OCI-LY3 (cell line): ENCODE results near the gene PPP1R7.

ENCODE experiments used
- H2AFZ ChIP-seq: fragments of 200-600, 300-600 bp; shearing (Covaris generic); 2 replicates; pipeline ENCODE4 v1.6.0; 2014; ENCODE audit warnings: antibody characterized with exemption, low read depth, low read length
- H3K27ac ChIP-seq: fragments of 200-600, 300-600 bp; sonication (generic); 2 replicates; pipeline ENCODE4 v1.5.1; 2014; ENCODE audit warnings: mild to moderate bottlenecking, low read length, moderate library complexity, mixed read lengths
- H3K27me3 ChIP-seq: fragments of 200-600, 300-600 bp; sonication (generic); 2 replicates; pipeline ENCODE4 v1.6.1; 2014; ENCODE audit warnings: low read depth, low read length, mixed read lengths
- H3K36me3 ChIP-seq: fragments of 200-600, 300-600 bp; sonication (generic); replicated peaks from 2 replicates; pipeline ENCODE3; 2014; ENCODE audit warnings: low read depth, low read length, mixed read lengths
- H3K4me1 ChIP-seq: fragments of 300-600, 200-600 bp; sonication (generic); 2 replicates; pipeline ENCODE4 v1.6.1; 2014; ENCODE audit warnings: low read length, mixed read lengths
- H3K4me2 ChIP-seq: fragments of 200-600, 300-600 bp; sonication (generic); 2 replicates; pipeline ENCODE4 v1.6.1; 2014; ENCODE audit warnings: low read length, mixed read lengths
- H3K4me3 ChIP-seq: fragments of 300-600, 200-600 bp; sonication (generic); 2 replicates; pipeline ENCODE4 v1.5.1; 2014; ENCODE audit warnings: antibody characterized with exemption, mild to moderate bottlenecking, low read length, moderate library complexity
- H3K79me2 ChIP-seq: fragments of 300-600, 200-600 bp; shearing (Covaris generic); 2 replicates; pipeline ENCODE4 v1.6.1; 2014; ENCODE audit warnings: mild to moderate bottlenecking, low read length, mixed read lengths
- H3K9ac ChIP-seq: fragments of 300-600, 200-600 bp; shearing (Covaris generic); 2 replicates; pipeline ENCODE4 v1.6.0; 2014; ENCODE audit warnings: mild to moderate bottlenecking, low read length, moderate library complexity
- H3K9me3 ChIP-seq: fragments of 200-600, 300-600 bp; shearing (Covaris generic); 2 replicates; pipeline ENCODE4 v1.6.1; 2014; ENCODE audit warnings: low read length, mixed read lengths; ENCODE audit not compliant: insufficient read depth
- H4K20me1 ChIP-seq: fragments of 200-600, 300-600 bp; sonication (generic); 2 replicates; pipeline ENCODE4 v1.6.1; 2016; ENCODE audit warnings: low read length, mixed read lengths; ENCODE audit not compliant: insufficient read depth
- CTCF ChIP-seq: fragments of 200-600, 300-600 bp; sonication (generic); IDR thresholded peaks from 2 replicates; pipeline ENCODE4 v1.5.1; 2014; ENCODE audit warnings: antibody characterized with exemption, low read length, low read depth
- EZH2phosphoT487 ChIP-seq: fragments of 200-600 bp; shearing (Covaris generic); IDR thresholded peaks from 2 replicates; pipeline ENCODE4 v1.6.1; 2018; ENCODE audit warnings: antibody characterized with exemption, mixed run types, low read depth

The PPP1R7 gene

GRCh38 chr2:241225983-241226382 lies 75.7 kb downstream of the PPP1R7 start:
- Histone ChIP-seq H3K79me2 (no peaks in the 10 kb centered on the region), H3K4me3 (no peak overlapping the region), H3K9me3 (no peaks in the 10 kb centered on the region), H2AFZ (no peak overlapping the region), H4K20me1 (no peaks in the 10 kb centered on the region), H3K36me3 (peaks cover 23% of the 10 kb centered on the region), H3K4me1 (no peaks in the 10 kb centered on the region), H3K4me2 (no peak overlapping the region), H3K27me3 (no peaks in the 10 kb centered on the region), H3K27ac (no peak overlapping the region), H3K9ac (no peak overlapping the region)
- no peak for TF ChIP-seq CTCF

- Histone ChIP-seq H3K9me3 (no peaks in the 10 kb centered on the region), H3K79me2 (no peaks in the 10 kb centered on the region), H3K4me2 (no peak overlapping the region), H3K27ac (no peak overlapping the region), H3K9ac (no peak overlapping the region), H3K4me1 (no peaks in the 10 kb centered on the region), H3K27me3 (no peaks in the 10 kb centered on the region), H3K4me3 (no peak overlapping the region), H2AFZ (no peak overlapping the region), H4K20me1 (no peaks in the 10 kb centered on the region), H3K36me3 (peaks cover 26% of the 10 kb centered on the region)
- TF ChIP-seq EZH2phosphoT487: no peak
- no peak for TF ChIP-seq CTCF
Observed at GRCh38 chr2:241226723-241227572, 76.7 kb downstream of the PPP1R7 start.

GRCh38 chr2:241227594-241227993 lies 77.3 kb downstream of the PPP1R7 start:
- Histone ChIP-seq H3K27me3 (no peaks in the 10 kb centered on the region), H3K4me2 (no peak overlapping the region), H3K79me2 (no peaks in the 10 kb centered on the region), H3K36me3 (peaks cover 27% of the 10 kb centered on the region), H4K20me1 (no peaks in the 10 kb centered on the region), H2AFZ (no peak overlapping the region), H3K27ac (no peak overlapping the region), H3K4me1 (no peaks in the 10 kb centered on the region), H3K9me3 (no peaks in the 10 kb centered on the region), H3K4me3 (no peak overlapping the region), H3K9ac (no peak overlapping the region)
- TF ChIP-seq CTCF (no peak), EZH2phosphoT487 (no peak)

GRCh38 chr2:241228081-241228859 lies 78.0 kb downstream of the PPP1R7 start:
- Histone ChIP-seq H3K9ac (no peak overlapping the region), H3K79me2 (no peaks in the 10 kb centered on the region), H4K20me1 (no peaks in the 10 kb centered on the region), H3K4me3 (no peak overlapping the region), H2AFZ (no peak overlapping the region), H3K36me3 (peaks cover 27% of the 10 kb centered on the region), H3K27ac (no peak overlapping the region), H3K27me3 (no peaks in the 10 kb centered on the region), H3K4me1 (no peaks in the 10 kb centered on the region), H3K9me3 (no peaks in the 10 kb centered on the region), H3K4me2 (no peak overlapping the region)
- no peak for TF ChIP-seq EZH2phosphoT487
- TF ChIP-seq CTCF: no peak
